ENCODE results near the gene BNIP1.

The BNIP1 gene

DNA sequence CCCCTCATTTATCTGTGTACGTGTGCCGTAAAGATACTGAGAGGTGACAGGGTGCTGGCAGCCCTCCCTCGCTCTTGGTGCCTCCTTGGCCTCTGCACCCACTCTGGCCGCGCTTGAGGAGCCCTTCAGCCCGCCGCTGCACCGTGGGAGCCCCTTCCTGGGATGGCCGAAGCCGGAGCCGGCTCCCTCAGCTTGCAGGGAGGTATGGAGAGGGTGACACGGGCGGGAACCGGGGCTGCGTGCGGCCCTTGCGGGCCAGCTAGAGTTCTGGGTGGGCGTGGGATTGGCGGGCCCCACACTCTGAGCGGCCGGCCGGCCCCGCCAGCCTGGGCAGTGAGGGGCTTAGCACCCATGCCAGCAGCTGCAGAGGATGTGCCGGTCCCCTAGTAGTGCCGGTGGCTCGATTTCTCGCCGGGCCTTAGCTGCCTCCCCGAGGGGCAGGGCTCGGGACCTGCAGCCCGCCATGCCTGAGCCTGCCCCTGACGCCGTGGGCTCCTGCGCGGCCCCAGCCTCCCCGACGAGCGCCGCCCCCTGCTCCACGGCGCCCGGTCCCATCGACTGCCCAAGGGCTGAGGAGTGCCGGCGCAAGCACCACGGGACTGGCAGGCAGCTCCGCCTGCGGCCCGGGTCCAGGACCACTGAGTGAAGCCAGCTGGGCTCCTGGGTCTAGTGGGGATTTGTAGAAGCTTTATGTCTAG lies 69.1 kb downstream of the BNIP1 start:
- in situ Hi-C loops (cut with HindIII; ENCODE audit: low sequenced_read_pairs) = no loop called here
- no peak for DNase-seq (ENCODE audit: low read depth)
- H3K4me3 ChIP-seq (ENCODE audit: low read depth, low read length) = no peak overlapping the region
- TF ChIP-seq, protein P1, sequence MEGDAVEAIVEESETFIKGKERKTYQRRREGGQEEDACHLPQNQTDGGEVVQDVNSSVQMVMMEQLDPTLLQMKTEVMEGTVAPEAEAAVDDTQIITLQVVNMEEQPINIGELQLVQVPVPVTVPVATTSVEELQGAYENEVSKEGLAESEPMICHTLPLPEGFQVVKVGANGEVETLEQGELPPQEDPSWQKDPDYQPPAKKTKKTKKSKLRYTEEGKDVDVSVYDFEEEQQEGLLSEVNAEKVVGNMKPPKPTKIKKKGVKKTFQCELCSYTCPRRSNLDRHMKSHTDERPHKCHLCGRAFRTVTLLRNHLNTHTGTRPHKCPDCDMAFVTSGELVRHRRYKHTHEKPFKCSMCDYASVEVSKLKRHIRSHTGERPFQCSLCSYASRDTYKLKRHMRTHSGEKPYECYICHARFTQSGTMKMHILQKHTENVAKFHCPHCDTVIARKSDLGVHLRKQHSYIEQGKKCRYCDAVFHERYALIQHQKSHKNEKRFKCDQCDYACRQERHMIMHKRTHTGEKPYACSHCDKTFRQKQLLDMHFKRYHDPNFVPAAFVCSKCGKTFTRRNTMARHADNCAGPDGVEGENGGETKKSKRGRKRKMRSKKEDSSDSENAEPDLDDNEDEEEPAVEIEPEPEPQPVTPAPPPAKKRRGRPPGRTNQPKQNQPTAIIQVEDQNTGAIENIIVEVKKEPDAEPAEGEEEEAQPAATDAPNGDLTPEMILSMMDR (IDR thresholded peaks at IDR 0.05; ENCODE audit: low read depth, low read length, missing control alignments) = no peak

Data from astrocyte of the cerebellum (primary cell).